ENCODE data around the gene PGAP3. TPM values are rescaled to one million over a fixed set of nuclear protein-coding genes. Genes with fewer than 3 reads are reported as not detected.

Gene PGAP3
- total RNA-seq, 1 experiment from 2014 or later = 29.0 TPM

DNA sequence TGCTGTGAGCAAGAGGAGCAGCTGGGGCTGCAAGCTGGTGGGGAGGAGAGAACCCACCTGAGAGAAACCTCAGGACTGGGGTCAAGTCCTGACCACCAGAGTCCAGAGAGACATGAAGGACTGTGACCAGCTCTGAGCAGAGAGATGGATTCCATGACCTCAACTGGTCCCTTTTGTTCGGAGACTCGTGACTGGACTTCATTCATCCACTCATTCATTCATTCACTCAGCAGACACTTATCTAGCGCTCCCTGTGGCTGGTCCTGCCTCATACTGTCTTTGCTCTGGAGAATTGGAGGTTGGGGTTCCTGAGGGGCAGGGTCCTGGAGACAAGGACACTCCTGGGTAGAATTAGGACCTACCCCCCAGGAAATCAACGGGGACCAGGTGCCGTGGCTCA is 16.1 kb upstream of the PGAP3 start:
- Histone ChIP-seq H3K14ac (ENCODE audit: insufficient read depth, low read length) (no peak overlapping the region), H3K27me3 (ENCODE audit: insufficient read depth, low read length) (no peaks in the 10 kb centered on the region), H4K5ac (ENCODE audit: insufficient read length, low read depth, low read length) (no peak overlapping the region), H3K9me3 (ENCODE audit: control insufficient read depth, low read depth, low read length) (no peaks in the 10 kb centered on the region), H2BK12ac (ENCODE audit: insufficient read length, low read depth, low read length) (no peak overlapping the region), H2BK20ac (ENCODE audit: low read depth, low read length, poor library complexity, severe bottlenecking) (no peak overlapping the region), H4K20me1 (ENCODE audit: control insufficient read depth, insufficient read depth, insufficient read length) (no peaks in the 10 kb centered on the region), H3K4me2 (ENCODE audit: insufficient read depth, insufficient read length, low read length) (no peak overlapping the region), H3K23me2 (ENCODE audit: insufficient read length, low read depth, low read length, poor library complexity, severe bottlenecking) (peaks cover 8% of the 10 kb centered on the region), H3K4ac (ENCODE audit: low read depth, low read length) (no peak overlapping the region), H3K9ac (ENCODE audit: extremely low read depth, insufficient read length, low read length) (no peak overlapping the region), H3K79me1 (ENCODE audit: insufficient read depth, low read depth, low read length, poor library complexity, severe bottlenecking) (no peaks in the 10 kb centered on the region), H4K91ac (ENCODE audit: insufficient read length, low read depth, low read length) (no peak overlapping the region), H3T11ph (ENCODE audit: low read length) (no peak overlapping the region), H2BK15ac (ENCODE audit: low read depth, low read length) (no peak overlapping the region), H3K56ac (ENCODE audit: insufficient read length, low read depth, low read length) (no peak overlapping the region), H3K27ac (ENCODE audit: insufficient read length, low read depth, low read length) (no peak overlapping the region), H3K79me2 (ENCODE audit: insufficient read depth, low read length) (peaks cover 51% of the 10 kb centered on the region), H2AK5ac (ENCODE audit: insufficient read length, low read length) (no peak overlapping the region), H2BK5ac (ENCODE audit: insufficient read length, low read length) (no peak overlapping the region), H2BK120ac (ENCODE audit: low read depth, low read length, poor library complexity, severe bottlenecking) (no peak overlapping the region), H3K4me1 (ENCODE audit: insufficient read depth, low read length) (peaks cover 16% of the 10 kb centered on the region), H2AFZ (ENCODE audit: low read length) (no peak overlapping the region), H3K18ac (ENCODE audit: insufficient read length, low read depth, low read length) (no peak overlapping the region), H3K23ac (ENCODE audit: insufficient read length, low read depth, low read length) (no peak overlapping the region), H4K8ac (replicated peaks; ENCODE audit: insufficient read length, low read depth, low read length) (no peak overlapping the region)
- no peaks in the 10 kb centered on the region for H3K9me3 Mint-ChIP-seq
- H3K4me1 Mint-ChIP-seq = peaks cover 52 to 63% of the 10 kb centered on the region in 2 experiments
- H3K27ac Mint-ChIP-seq = peak overlapping the region in 2 of 3 experiments; percentile 6 to 90; a peak in 3 of 7 replicates
- TF ChIP-seq, protein P1, sequence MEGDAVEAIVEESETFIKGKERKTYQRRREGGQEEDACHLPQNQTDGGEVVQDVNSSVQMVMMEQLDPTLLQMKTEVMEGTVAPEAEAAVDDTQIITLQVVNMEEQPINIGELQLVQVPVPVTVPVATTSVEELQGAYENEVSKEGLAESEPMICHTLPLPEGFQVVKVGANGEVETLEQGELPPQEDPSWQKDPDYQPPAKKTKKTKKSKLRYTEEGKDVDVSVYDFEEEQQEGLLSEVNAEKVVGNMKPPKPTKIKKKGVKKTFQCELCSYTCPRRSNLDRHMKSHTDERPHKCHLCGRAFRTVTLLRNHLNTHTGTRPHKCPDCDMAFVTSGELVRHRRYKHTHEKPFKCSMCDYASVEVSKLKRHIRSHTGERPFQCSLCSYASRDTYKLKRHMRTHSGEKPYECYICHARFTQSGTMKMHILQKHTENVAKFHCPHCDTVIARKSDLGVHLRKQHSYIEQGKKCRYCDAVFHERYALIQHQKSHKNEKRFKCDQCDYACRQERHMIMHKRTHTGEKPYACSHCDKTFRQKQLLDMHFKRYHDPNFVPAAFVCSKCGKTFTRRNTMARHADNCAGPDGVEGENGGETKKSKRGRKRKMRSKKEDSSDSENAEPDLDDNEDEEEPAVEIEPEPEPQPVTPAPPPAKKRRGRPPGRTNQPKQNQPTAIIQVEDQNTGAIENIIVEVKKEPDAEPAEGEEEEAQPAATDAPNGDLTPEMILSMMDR (conservative IDR thresholded peaks at IDR 0.05) = no peak
- WGBS (ENCODE audit: extremely low coverage, insufficient read length, low lambda C conversion rate) = no CpG with 5 or more reads among the region's 5 CpGs
- no peak for DNase-seq
- no peaks in the 10 kb centered on the region; the same call in 1 of the 2 replicates for H3K27me3 Mint-ChIP-seq (ENCODE audit: low read depth)
- peaks cover 32 to 56% (median 42%) of the 10 kb centered on the region in 3 experiments for H3K36me3 Mint-ChIP-seq (ENCODE audit: insufficient read depth in 1 of 3, low read depth in 3 of 3)
- H3K4me3 Mint-ChIP-seq = peak overlapping the region in 1 of 2 experiments; percentile 65; a peak in 3 of 5 replicates
